ENCODE data around the gene MED28.
"Not testable (repeated sequence)": the region's sequence is repeated elsewhere in the genome, so short reads cannot be mapped to it uniquely, and the experiment has no call there.

MED28 gene

GRCh38 chr4:17613761-17614415 is 553 bp upstream of the MED28 start:
- peak; percentile 11 for FAIRE-seq

GRCh38 chr4:17616283-17616682 is 1.8 kb downstream of the MED28 start:
- DNase-seq (ENCODE audit: insufficient read length, low spot score) = no peak
- no peak for FAIRE-seq

More at GRCh38 chr4:17613761-17614415, 553 bp upstream of the MED28 start:
- DNase-seq (ENCODE audit: insufficient read length, low spot score) = no peak

- DNase-seq (ENCODE audit: insufficient read length, low spot score) (no peak), FAIRE-seq (no peak)
These were observed 4.5 kb downstream of the MED28 start for GRCh38 chr4:17618926-17619325.

DNA sequence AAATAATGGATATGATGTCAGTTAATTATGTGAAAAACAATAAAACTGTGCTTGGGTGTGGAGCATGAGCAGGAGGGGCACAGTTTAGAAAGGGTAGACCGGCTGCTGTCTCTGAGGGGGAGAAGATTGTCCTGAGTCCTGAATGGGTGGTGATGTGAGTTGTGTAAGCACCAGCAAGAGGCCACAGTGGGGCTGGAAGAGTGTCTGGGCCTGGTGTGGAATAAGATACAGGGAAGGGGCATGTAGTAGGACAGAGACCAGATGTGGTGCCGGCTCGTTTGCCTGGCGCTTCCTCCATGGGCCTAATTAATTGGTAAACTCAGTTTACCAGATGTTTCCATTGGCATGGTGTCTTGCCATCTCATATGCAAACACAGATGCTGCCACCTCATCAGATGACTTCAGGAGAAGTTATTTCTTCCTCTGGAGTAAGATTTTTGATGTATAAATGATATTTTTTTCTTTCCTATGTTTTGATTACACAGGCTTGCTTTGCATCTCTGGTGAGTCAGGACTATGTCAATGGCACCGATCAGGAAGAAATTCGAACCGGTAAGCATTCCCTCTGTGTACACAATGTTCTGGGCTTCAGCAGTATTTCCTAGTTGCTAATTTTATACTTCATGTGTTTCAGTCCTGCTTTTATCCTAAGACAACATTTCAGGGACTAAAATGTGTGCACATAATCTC is 5.1 kb downstream of the MED28 start:
- no peak for DNase-seq (ENCODE audit: insufficient read length, low spot score)
- no peak for FAIRE-seq

GRCh38 chr4:17623451-17624001 is 9.1 kb downstream of the MED28 start:
- DNase-seq (ENCODE audit: insufficient read length, low spot score) (no peak), FAIRE-seq (no peak)

DNA sequence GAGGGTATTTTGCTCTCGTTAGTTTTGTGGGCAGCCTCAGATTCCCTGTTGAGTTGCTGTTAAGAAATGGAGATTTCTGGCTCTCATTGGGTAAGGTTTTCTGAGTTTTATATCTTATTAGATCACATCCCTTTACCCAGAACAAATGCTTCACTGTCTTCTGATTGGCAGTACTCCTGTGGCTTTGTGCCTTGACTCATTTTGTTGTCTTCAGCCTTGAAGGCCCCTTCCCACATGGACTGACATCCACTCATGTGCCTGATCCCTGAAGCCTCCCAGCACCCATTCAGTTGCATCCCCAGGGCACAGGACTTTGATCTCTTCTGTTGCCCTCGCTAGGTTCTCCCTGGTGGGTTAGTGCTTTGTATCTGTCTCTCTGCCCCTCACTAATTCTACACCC is 10.4 kb downstream of the MED28 start:
- FAIRE-seq (no peak), DNase-seq (ENCODE audit: insufficient read length, low spot score) (no peak)

DNA sequence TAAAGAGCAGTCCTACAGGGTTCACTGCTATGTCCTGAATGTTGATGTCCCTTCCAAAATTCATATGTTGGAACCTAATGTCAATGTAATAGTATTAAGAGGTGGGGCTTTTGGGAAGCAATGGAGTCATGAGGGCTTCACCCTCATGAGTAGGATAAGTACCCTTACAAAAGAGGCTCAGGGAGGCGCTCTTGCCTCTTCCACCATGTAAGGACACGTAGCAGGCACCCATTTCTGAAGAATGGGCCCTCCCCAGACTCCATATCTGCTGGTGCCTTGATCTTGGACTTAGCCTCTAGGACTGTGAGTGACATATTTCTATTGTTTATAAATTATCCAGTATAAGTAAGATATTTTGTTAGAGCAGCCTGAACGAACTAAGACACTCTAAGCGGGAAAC is 15.8 kb downstream of the MED28 start:
- no peak for FAIRE-seq
- no peak for DNase-seq (ENCODE audit: insufficient read length, low spot score)

- FAIRE-seq = no peak
- DNase-seq (ENCODE audit: insufficient read length, low spot score) = no peak
These were observed 19.2 kb downstream of the MED28 start for GRCh38 chr4:17633600-17633999.

DNA sequence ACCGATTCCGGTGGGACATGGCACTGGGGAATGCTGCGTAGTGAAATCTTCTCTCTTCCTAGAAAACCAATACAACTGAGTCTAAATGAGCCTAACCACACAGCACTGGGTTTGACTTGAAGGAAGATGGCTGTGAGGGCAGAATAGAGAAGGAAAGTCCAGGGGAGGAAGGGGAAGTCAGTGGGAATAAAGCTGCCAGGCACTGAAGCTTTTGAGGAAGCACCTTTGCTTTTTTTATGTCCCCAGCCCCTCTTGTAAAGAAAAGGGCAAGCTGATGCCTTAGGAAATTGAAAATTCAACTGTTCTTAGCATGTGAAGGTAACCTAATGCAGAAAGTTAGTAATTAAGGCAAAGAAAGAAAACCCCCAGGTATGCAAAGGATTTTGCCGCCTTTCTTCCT is 20.6 kb downstream of the MED28 start:
- FAIRE-seq = no peak

DNA sequence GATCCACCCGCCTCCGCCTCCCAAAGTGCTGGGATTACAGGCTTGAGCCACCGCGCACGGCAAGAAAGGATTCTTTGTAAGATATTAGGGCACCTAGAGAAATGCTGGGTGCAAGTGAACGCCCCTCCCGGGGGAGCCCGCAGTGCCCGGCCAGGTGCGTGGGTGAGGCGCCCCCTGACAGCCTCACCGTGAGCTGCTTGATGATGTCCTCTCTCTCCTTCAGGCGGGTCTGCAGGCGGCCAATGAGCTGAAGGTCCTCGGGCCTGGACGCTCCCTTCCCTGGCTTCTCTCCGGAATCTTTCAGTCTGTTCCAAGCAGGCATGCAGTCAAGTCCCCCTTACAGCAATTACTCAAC is 21.9 kb downstream of the MED28 start:
- FAIRE-seq (no peak), DNase-seq (ENCODE audit: insufficient read length, low spot score) (no peak)

More for the DNA sequence above, 20.6 kb downstream of the MED28 start:
- DNase-seq (ENCODE audit: insufficient read length, low spot score) = no peak

DNA sequence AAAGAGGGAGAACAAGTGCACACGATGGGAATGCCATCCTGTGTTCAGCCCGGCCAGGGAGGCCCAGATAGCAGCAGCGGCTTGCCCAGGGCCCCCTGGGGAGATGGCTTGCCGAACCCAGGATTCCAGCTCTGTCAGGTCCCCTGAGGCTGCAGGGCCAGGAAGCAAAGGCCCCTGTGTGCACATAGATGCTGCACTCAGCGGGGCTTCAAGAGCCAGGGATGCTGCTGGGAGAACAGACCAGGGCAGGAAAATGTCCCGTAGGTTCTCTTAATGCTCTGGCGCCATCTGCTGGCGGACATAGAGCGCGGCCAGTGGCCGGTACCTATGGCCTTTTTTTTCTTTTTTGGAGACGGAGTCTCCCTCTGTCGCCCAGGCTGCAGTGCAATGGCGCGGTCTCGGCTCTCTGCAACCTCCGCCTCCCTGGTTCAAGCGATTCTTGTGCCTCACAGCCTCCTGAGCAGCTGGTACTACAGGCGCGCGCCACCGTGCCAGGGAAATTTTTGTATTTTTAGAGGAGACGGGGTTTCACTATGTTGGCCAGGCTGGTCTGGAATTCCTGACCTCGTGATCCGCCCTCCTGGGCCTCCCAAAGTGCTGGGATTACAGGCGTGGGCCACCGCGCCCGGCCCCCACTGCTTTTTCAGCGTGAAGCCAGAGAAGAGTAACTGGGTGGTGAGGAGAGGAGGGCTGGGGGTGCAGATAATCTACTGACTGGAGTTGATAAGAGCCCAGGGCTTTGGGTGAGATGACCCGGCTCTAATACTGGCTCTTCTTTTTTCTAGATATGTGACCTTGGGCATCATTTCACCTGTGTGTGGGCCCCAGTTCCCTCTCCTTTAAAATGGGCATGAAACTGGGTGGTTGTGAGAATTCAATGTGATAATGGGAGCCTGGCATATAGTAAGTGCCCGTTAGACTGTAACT is 22.5 kb downstream of the MED28 start:
- FAIRE-seq = peak; percentile 70
- peak; percentile 78 for DNase-seq (ENCODE audit: insufficient read length, low spot score)

DNA sequence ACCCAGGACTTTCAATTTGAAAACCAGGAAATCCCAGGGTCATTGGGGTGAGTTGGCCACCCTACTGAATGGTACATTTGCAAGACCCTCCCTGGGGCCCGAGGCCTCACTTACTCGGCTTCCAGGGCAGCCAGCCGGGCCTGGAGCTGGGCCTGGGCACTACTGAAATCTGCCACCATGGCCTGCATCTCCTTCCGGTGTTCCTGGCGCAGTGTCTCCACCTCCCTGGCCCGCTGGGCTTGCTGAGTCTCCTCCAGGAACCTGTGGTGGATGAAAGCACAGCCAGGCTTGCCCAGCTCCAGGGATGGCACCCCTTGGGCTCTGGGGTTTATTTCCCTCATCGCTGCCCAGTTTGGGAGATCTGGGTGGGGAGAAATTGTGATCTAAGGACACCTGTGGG is 24.7 kb downstream of the MED28 start:
- no peak for FAIRE-seq

GRCh38 chr4:17642398-17642783 is 27.9 kb downstream of the MED28 start:
- FAIRE-seq = no peak
- DNase-seq (ENCODE audit: insufficient read length, low spot score) = no peak

More for the DNA sequence above, 24.7 kb downstream of the MED28 start:
- DNase-seq (ENCODE audit: insufficient read length, low spot score) = no peak

GRCh38 chr4:17646693-17647092 is 32.3 kb downstream of the MED28 start:
- no peak for DNase-seq (ENCODE audit: insufficient read length, low spot score)
- no peak for FAIRE-seq

DNA sequence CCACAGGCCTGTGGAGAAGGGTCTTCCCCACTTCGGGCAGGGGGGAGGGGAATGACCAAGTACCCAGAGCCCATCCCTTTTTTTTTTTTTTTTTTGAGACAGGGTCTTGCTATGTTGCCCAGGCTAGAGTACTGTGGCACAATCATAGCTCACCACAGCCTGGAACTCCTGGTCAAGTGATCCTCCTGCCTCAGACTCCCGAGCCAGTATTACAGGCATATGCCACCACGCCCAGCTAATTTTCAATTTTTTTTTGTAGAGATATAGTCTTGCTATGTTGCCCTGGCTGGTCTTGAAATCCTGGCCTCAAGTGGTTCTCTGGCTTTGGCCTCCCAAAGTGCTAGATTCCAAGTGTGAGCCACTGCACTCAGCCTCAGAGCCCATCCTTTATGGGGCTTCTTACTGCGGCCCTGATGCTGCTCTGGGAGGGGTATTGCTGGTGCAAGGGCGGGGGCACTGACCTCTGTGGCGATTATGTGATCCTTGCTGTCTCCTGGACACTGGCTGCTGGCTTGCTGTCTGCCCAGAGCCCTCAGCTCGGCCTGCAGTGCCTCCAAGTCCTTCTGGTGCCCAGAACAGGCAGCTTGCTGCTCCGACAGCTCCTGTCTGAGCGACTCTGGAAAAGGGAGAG is 32.9 kb downstream of the MED28 start:
- FAIRE-seq = no peak
- DNase-seq (ENCODE audit: insufficient read length, low spot score) = no peak

GRCh38 chr4:17647927-17648326 is 33.5 kb downstream of the MED28 start:
- no peak for DNase-seq (ENCODE audit: insufficient read length, low spot score)
- no peak for FAIRE-seq

- DNase-seq (ENCODE audit: insufficient read length, low spot score) (no peak), FAIRE-seq (no peak)
These were observed 36.0 kb downstream of the MED28 start for GRCh38 chr4:17650406-17650805.

GRCh38 chr4:17654701-17655100 is 40.3 kb downstream of the MED28 start:
- DNase-seq (ENCODE audit: insufficient read length, low spot score) = no peak
- no peak for FAIRE-seq

DNA sequence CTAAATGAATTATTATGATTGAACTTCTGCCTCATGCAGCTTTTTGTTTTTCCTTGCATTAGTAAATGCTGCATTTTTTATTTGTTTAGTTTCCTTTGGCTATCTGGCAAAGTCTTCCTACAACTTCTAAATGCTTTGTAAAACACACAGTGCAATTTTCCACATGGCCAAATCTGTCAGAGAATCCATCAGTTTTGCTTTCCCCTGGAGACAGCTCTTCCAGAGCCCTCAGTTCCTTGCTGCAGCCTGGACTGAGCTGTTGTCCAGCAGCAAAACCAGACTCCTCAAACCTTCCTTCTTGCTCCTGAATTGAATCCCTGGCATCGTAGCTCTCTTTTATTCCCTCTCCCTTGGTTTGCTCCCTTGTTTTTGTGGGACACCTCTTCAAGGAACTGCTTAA is 42.6 kb downstream of the MED28 start:
- no peak for DNase-seq (ENCODE audit: insufficient read length, low spot score)
- FAIRE-seq = no peak

- DNase-seq (ENCODE audit: insufficient read length, low spot score) (no peak), FAIRE-seq (no peak)
These were observed 43.4 kb downstream of the MED28 start for GRCh38 chr4:17657849-17658248.

GRCh38 chr4:17659196-17659595 is 44.8 kb downstream of the MED28 start:
- not testable (repeated sequence) for FAIRE-seq; DNase-seq (ENCODE audit: insufficient read length, low spot score)

All from GM19239 (cell line).